DND-41 (cell line): ENCODE data around the gene CRTC3.
"Not testable (repeated sequence)": the region's sequence is repeated elsewhere in the genome, so short reads cannot be mapped to it uniquely, and the experiment has no call there.

Source experiments
- ATAC-seq: fragments of 200-7000 bp; cut with Tn5 transposase; 3 replicates; pipeline ENCODE4 v1.9.1; 2021; ENCODE audit warnings: low read depth; ENCODE audit not compliant: insufficient read depth
- DNase-seq: peaks from one replicate; pipeline ENCODE4 v3.0.0-alpha.2; 2020
- H2AFZ ChIP-seq: 2 replicates; pipeline ENCODE4 v1.6.0; 2012; ENCODE audit warnings: low read depth, low read length
- H3K27ac ChIP-seq: 2 replicates; pipeline ENCODE4 v1.5.1; 2012; ENCODE audit warnings: low read length, inconsistent platforms
- H3K27me3 ChIP-seq: fragments of 200-600 bp; sonication (generic); 2 replicates; pipeline ENCODE4 v1.6.0; 2012; ENCODE audit warnings: low read length, mild to moderate bottlenecking, inconsistent platforms; ENCODE audit not compliant: insufficient read depth, poor library complexity
- H3K36me3 ChIP-seq: 2 replicates; pipeline ENCODE4 v1.5.1; 2012; ENCODE audit warnings: low read length, inconsistent platforms; ENCODE audit not compliant: insufficient read depth
- H3K4me1 ChIP-seq: 2 replicates; pipeline ENCODE4 v1.5.1; 2012; ENCODE audit warnings: mild to moderate bottlenecking, low read length; ENCODE audit not compliant: insufficient read depth
- H3K4me2 ChIP-seq: 2 replicates; pipeline ENCODE4 v1.6.0; 2012; ENCODE audit warnings: mild to moderate bottlenecking, moderate library complexity, low read length, inconsistent platforms; ENCODE audit not compliant: insufficient read depth
- H3K4me3 ChIP-seq, 2 experiments: fragments of 200-600 bp in 1 of 2; shearing (Covaris generic) in 1 of 2; 2 replicates each; pipeline ENCODE4 v1.5.1; 2012 to 2016; ENCODE audit warnings: inconsistent platforms in 2 of 2, low read length in 2 of 2, mild to moderate bottlenecking in 2 of 2, low read depth in 1 of 2, moderate library complexity in 1 of 2
- H3K79me2 ChIP-seq: 2 replicates; pipeline ENCODE4 v1.6.0; 2012; ENCODE audit warnings: low read length, inconsistent platforms; ENCODE audit not compliant: insufficient read depth
- H3K9ac ChIP-seq: 2 replicates; pipeline ENCODE4 v1.6.0; 2012; ENCODE audit warnings: low read depth, mild to moderate bottlenecking, inconsistent platforms, low read length, moderate library complexity
- H3K9me3 ChIP-seq: 2 replicates; pipeline ENCODE4 v1.5.1; 2012; ENCODE audit warnings: low read length, moderate library complexity, mild to moderate bottlenecking, inconsistent platforms; ENCODE audit not compliant: insufficient read depth, severe bottlenecking
- H4K20me1 ChIP-seq: 2 replicates; pipeline ENCODE4 v1.6.0; 2012; ENCODE audit warnings: low read length; ENCODE audit not compliant: insufficient read depth
- EZH2 ChIP-seq: IDR thresholded peaks from 3 replicates; pipeline ENCODE4 v1.6.1; 2012; ENCODE audit warnings: borderline replicate concordance, low read depth, mild to moderate bottlenecking, moderate library complexity, low read length, inconsistent platforms; ENCODE audit not compliant: severe bottlenecking
- TF ChIP-seq, protein P1 (sequence below): IDR thresholded peaks from 2 replicates; pipeline ENCODE4 v1.5.1; 2012; ENCODE audit warnings: borderline replicate concordance, low read length, moderate library complexity, mild to moderate bottlenecking; ENCODE audit not compliant: poor library complexity, severe bottlenecking; ENCODE audit errors: extremely low read depth

Gene CRTC3

DNA sequence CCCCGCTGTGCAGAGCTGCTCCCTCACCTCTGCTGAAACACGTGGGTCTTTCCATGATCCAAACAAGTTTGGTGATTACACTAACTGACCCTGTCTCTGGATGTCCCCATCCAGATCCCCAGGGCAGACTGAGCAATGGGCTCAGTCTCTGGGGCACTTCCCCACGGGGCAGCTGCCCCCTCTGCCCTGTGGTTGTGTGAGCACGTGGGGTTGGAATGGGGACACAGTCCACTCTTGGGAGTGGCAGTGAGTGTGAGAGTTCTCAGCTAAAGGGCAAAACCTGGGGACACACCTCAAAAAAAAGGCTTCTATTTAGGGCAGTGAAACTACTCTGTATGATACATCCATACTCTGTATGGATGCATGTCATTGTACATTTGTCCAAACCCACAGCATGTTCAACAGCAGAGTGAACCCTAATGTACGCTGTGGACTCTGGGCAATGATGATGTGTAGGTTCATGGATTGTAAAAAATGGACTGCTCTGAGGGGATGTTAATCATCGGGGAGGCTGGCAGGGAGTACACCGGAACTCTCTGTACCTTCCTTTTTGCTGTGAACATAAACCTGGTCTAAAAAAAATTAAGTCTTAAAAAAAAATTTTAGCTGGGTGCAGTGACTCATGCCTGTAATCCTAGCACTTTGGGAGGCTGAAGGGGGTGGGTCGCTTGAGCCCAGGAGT is 137.5 kb downstream of the CRTC3 start:
- H3K4me2 ChIP-seq: no peak overlapping the region

DNA sequence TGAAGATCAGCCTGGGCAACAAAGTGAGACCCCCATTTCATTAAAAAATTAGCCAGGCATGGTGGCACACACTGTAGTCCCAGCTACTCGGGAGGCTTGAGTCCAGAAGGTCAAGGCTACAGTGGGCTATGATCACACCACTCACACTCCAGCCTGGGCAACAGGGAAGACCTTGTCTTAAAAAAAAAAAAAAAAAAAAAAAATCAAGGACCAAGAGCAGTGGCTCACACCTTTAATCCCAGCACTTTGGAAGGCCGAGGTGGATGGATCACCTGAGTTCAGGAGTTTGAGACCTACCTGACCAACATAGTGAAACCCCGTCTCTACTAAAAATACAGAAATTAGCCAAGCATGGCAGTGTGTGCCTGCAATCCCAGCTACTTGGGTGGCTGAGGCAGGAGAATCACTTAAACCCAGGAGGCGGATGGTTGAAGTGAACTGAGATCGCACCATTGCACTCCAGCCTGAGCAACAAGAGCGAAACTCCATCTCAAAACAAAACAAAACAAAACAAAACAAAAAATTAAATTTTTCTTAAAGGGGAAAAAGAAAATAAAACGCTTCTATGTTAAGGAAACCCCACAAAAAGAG is 138.1 kb downstream of the CRTC3 start:
- Histone ChIP-seq H3K27me3 (peaks cover 42% of the 10 kb centered on the region), H3K4me1 (peaks cover 12% of the 10 kb centered on the region)
- not testable (repeated sequence) for H3K9me3 ChIP-seq, H3K79me2 ChIP-seq, H2AFZ ChIP-seq, DNase-seq, H3K27ac ChIP-seq, H3K4me3 ChIP-seq, ATAC-seq, H3K4me2 ChIP-seq, H4K20me1 ChIP-seq, H3K36me3 ChIP-seq, H3K9ac ChIP-seq

More for the DNA sequence above, 137.5 kb downstream of the CRTC3 start:
- Histone ChIP-seq H4K20me1 (peaks cover 10% of the 10 kb centered on the region), H3K9me3 (no peaks in the 10 kb centered on the region), H3K27me3 (peaks cover 46% of the 10 kb centered on the region), H3K36me3 (no peaks in the 10 kb centered on the region), H2AFZ (no peak overlapping the region), H3K9ac (no peak overlapping the region), H3K27ac (no peak overlapping the region), H3K79me2 (no peaks in the 10 kb centered on the region), H3K4me3 (no peak overlapping the region), H3K4me1 (peaks cover 13% of the 10 kb centered on the region)
- no peak for DNase-seq
- ATAC-seq: no peak
- TF ChIP-seq, protein P1, sequence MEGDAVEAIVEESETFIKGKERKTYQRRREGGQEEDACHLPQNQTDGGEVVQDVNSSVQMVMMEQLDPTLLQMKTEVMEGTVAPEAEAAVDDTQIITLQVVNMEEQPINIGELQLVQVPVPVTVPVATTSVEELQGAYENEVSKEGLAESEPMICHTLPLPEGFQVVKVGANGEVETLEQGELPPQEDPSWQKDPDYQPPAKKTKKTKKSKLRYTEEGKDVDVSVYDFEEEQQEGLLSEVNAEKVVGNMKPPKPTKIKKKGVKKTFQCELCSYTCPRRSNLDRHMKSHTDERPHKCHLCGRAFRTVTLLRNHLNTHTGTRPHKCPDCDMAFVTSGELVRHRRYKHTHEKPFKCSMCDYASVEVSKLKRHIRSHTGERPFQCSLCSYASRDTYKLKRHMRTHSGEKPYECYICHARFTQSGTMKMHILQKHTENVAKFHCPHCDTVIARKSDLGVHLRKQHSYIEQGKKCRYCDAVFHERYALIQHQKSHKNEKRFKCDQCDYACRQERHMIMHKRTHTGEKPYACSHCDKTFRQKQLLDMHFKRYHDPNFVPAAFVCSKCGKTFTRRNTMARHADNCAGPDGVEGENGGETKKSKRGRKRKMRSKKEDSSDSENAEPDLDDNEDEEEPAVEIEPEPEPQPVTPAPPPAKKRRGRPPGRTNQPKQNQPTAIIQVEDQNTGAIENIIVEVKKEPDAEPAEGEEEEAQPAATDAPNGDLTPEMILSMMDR: no peak
- no peak for TF ChIP-seq EZH2

DNA sequence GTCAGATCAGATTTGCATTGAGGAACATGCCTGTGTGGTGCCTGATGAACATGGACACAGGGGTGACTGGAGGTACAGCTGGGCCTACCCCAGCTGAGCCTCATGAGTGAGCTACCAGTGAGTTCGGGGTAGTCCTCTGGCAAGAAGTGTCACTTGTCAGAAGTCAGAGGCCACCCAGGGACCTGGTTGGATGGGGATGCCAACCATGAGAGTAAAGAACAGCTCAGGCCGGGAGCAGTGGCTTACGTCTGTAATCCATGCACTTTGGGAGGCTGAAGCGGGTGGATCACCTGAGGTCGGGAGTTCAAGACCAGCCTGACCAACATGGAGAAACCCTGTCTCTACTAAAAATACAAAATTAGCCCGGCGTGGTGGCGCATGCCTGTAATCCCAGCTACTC is 140.9 kb downstream of the CRTC3 start:
- not testable (repeated sequence) for H3K36me3 ChIP-seq, H3K4me1 ChIP-seq, H3K9me3 ChIP-seq, H3K4me2 ChIP-seq, H2AFZ ChIP-seq, H3K27ac ChIP-seq, ATAC-seq, H3K9ac ChIP-seq, H4K20me1 ChIP-seq, DNase-seq, H3K4me3 ChIP-seq, H3K79me2 ChIP-seq
- H3K27me3 ChIP-seq: peaks cover 17% of the 10 kb centered on the region

DNA sequence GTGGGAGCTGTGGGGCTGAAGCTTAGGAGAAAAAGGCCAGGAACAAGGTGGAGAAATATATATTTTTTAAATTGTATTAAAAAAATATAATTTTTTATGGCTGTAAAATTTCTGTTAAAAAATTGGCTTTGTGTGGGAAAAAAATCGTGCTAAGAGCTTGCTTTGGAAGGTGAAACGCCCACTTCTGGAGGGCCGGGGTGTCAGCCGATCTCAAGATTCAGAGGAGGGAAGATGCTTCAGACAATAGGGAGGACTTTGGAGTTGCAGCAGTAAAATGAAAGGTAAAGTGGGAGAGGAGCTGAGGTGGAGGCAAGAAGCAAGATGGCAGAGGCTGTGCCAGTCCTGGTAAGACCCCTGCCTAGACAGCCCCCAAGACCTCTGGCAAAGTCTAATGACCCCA is 141.5 kb downstream of the CRTC3 start:
- DNase-seq (no peak), ATAC-seq (no peak)
- TF ChIP-seq, protein P1: no peak
- TF ChIP-seq EZH2: no peak
- no peaks in the 10 kb centered on the region for H3K9me3 ChIP-seq
- no peak overlapping the region for H2AFZ ChIP-seq
- H3K79me2 ChIP-seq: no peaks in the 10 kb centered on the region
- H3K4me1 ChIP-seq: no peaks in the 10 kb centered on the region
- H4K20me1 ChIP-seq: peaks cover 8% of the 10 kb centered on the region
- H3K36me3 ChIP-seq: no peaks in the 10 kb centered on the region
- H3K27me3 ChIP-seq: peaks cover 12% of the 10 kb centered on the region
- no peak overlapping the region for H3K9ac ChIP-seq
- no peak overlapping the region for H3K27ac ChIP-seq
- H3K4me2 ChIP-seq: no peak overlapping the region
- no peak overlapping the region for H3K4me3 ChIP-seq

DNA sequence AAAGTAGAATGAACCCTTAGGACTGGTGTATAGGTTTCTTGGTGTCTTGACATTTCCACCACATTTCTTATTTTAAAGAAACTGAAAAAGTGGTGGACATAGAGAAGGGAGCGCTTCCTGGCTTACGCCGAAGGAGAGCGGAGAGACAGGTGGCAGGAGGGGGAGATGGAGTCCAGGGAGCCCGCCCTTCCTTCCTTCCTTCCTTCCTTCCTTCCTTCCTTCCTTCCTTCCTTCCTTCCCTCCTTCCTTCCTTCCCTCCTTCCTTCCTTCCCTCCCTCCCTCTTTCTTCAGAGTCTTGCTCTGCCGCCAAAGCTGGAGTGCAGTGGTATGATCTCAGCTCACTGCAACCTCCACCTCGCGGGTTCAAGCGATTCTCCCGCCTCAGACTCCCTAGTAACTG is 143.6 kb downstream of the CRTC3 start:
- not testable (repeated sequence) for H3K4me1 ChIP-seq, H3K36me3 ChIP-seq, H3K27ac ChIP-seq, ATAC-seq, H4K20me1 ChIP-seq, H2AFZ ChIP-seq, DNase-seq, H3K4me2 ChIP-seq, H3K9me3 ChIP-seq, H3K4me3 ChIP-seq, H3K27me3 ChIP-seq, H3K9ac ChIP-seq, H3K79me2 ChIP-seq
